Measurements from ENCODE around the gene IGF1R.

DNA sequence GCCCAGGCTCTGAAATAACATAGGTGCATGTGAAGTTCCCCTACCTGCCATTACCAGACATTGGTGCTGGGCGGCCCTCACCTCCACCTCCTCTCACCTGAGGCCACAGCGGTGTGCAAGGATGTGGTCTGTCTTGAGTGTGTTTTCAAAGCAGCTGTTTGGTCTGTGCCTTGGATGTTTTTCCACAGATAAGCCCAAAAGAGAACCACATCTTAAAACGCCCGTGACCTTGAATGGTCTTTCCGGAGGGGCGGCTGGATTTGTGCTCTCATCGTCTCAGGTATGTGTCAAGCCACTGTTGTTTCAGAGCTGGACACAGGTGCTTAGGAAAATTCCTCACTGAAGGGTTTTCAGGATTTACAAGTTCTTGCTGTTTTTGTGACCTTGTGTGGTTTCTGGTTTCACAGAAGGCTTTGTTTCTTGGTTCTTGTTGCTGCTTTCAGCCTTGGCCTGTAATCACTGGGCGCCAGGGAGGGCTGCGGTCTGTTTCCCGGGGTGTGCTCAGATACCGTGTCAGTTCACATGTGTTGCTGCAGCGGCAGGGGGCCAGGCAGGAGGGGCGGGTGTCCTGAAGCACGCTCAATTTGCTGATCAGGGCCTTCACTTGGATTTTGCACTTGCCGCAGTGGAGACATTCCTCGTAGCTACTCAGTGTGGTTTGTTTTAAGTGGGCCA is 128.4 kb downstream of the IGF1R start:
- TF ChIP-seq POLR2A (IDR thresholded peaks at IDR 0.05; ENCODE audit: borderline replicate concordance, extremely low read depth, insufficient read depth, insufficient read length), result no peak
- TF ChIP-seq, protein P1, sequence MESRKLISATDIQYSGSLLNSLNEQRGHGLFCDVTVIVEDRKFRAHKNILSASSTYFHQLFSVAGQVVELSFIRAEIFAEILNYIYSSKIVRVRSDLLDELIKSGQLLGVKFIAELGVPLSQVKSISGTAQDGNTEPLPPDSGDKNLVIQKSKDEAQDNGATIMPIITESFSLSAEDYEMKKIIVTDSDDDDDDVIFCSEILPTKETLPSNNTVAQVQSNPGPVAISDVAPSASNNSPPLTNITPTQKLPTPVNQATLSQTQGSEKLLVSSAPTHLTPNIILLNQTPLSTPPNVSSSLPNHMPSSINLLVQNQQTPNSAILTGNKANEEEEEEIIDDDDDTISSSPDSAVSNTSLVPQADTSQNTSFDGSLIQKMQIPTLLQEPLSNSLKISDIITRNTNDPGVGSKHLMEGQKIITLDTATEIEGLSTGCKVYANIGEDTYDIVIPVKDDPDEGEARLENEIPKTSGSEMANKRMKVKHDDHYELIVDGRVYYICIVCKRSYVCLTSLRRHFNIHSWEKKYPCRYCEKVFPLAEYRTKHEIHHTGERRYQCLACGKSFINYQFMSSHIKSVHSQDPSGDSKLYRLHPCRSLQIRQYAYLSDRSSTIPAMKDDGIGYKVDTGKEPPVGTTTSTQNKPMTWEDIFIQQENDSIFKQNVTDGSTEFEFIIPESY (IDR thresholded peaks at IDR 0.05; ENCODE audit: extremely low read depth, insufficient replicate concordance, low read length), result no peak
